Measurements from ENCODE around the gene LZTFL1.

DNA sequence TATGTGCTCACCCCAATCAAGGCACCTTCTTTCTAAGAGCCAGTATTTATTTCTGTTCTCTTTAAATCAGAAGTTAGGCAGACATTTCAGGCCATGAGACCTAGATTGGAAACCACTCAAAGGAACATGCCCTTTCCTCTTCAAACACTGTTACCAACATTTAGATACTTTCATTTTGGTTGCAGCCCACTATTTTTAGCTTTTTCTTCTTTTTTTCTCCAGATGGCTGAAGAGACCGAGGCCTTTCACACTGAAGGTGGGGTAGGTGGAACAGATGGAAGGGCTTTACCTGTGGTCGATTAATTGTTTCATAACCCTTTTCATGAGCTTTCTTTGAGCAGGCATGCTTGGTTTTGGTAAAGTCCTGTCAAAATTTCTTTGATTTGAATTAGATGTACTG, 10.9 kb upstream of the LZTFL1 start:
- TF ChIP-seq CTCF (IDR thresholded peaks at IDR 0.05) (no peak), POLR2A (IDR thresholded peaks at IDR 0.05) (no peak)
